OCI-LY7 (cell line): ENCODE measurements around the gene OPTC. TPM values are rescaled to one million over a fixed set of nuclear protein-coding genes. Genes with fewer than 3 reads are reported as not detected.

Experiments used
- BruUV-seq: library from RNA; stranded (reverse); fragments of 400-500 nt; replicated peaks from 2 replicates; lab custom pipeline; 2021; lab: Mats Ljungman, UMichigan
- CTCF ChIA-PET: fragments of 300-600 bp; sonication (Branson Sonifier 250); formaldehyde crosslinking; loops from one replicate; lab custom pipeline; 2022; ENCODE audit warnings: antibody characterized with exemption; ENCODE audit not compliant: unreplicated experiment; lab: Charles Lee
- POLR2A ChIA-PET: fragments of 300-600 bp; sonication (Branson Sonifier 250); formaldehyde crosslinking; loops from one replicate; lab custom pipeline; 2022; ENCODE audit warnings: antibody characterized with exemption; lab: Charles Lee
- DNase-seq: peaks from one replicate; pipeline ENCODE4 v3.0.0-alpha.2; 2015; ENCODE audit warnings: low spot score
- H2AFZ ChIP-seq: fragments of 200-600 bp; sonication (generic), shearing (Covaris generic); 2 replicates; pipeline ENCODE4 v1.6.1; 2014; ENCODE audit warnings: mild to moderate bottlenecking, antibody characterized with exemption, low read length, moderate library complexity
- H3K27ac ChIP-seq: fragments of 200-600 bp; sonication (generic); 2 replicates; pipeline ENCODE4 v1.5.1; 2014; ENCODE audit warnings: mixed run types, low read depth, mild to moderate bottlenecking, moderate library complexity, low read length, inconsistent platforms; ENCODE audit not compliant: poor library complexity, severe bottlenecking
- H3K36me3 ChIP-seq: fragments of 200-600 bp; sonication (generic); 2 replicates; pipeline ENCODE4 v1.6.1; 2014; ENCODE audit warnings: mild to moderate bottlenecking, antibody characterized with exemption, low read length, moderate library complexity, mixed read lengths; ENCODE audit not compliant: insufficient read depth
- H3K4me1 ChIP-seq: fragments of 200-600 bp; sonication (generic); 2 replicates; pipeline ENCODE4 v1.5.1; 2014; ENCODE audit warnings: mild to moderate bottlenecking, low read length; ENCODE audit not compliant: insufficient read depth, poor library complexity, severe bottlenecking
- H3K4me2 ChIP-seq: fragments of 200-600 bp; sonication (generic); 2 replicates; pipeline ENCODE4 v1.6.1; 2014; ENCODE audit warnings: mild to moderate bottlenecking, low read length
- H3K4me3 ChIP-seq: fragments of 200-600 bp; sonication (generic); 2 replicates; pipeline ENCODE4 v1.5.1; 2014; ENCODE audit warnings: mild to moderate bottlenecking, low read depth, low read length; ENCODE audit not compliant: poor library complexity, severe bottlenecking
- H3K79me2 ChIP-seq: fragments of 200-600 bp; sonication (generic); 2 replicates; pipeline ENCODE4 v1.6.1; 2016; ENCODE audit warnings: low read depth, mild to moderate bottlenecking, low read length, moderate library complexity, mixed read lengths; ENCODE audit not compliant: insufficient read depth
- H3K9me2 ChIP-seq: fragments of 200-600 bp; sonication (generic); 2 replicates; pipeline ENCODE4 v1.6.1; 2016; ENCODE audit warnings: mild to moderate bottlenecking, low read length, mixed read lengths; ENCODE audit not compliant: insufficient read depth
- H3K9me3 ChIP-seq: fragments of 200-600 bp; sonication (generic); 2 replicates; pipeline ENCODE4 v1.6.1; 2014; ENCODE audit warnings: mild to moderate bottlenecking, mixed run types, low read length, mixed read lengths
- H4K20me1 ChIP-seq: fragments of 200-600 bp; sonication (generic); 2 replicates; pipeline ENCODE4 v1.6.1; 2014; ENCODE audit warnings: mild to moderate bottlenecking, antibody characterized with exemption, low read length, moderate library complexity, mixed read lengths; ENCODE audit not compliant: insufficient read depth
- EZH2phosphoT487 ChIP-seq: fragments of 200-600 bp; sonication (generic); IDR thresholded peaks from 2 replicates; pipeline ENCODE4 v1.6.1; 2018; ENCODE audit warnings: low read depth, borderline replicate concordance, mild to moderate bottlenecking, mixed run types, antibody characterized with exemption, low read length, moderate library complexity, mixed read lengths
- intact Hi-C: fragments of 100-400 bp; cut with micrococcal nuclease; formaldehyde crosslinking; loops from one replicate; pipeline ENCODE4 v1.10.0; 2022; ENCODE audit not compliant: unreplicated experiment
- total RNA-seq, 2 experiments: library from RNA; depleted of rRNA in 1 of 2; stranded (reverse); fragments of >200 nt in 1 of 2; shearing (Covaris generic) in 1 of 2; gene quantifications; 2 replicates each; pipeline ENCODE4 v1.2.3, GENCODE V29; 2014 to 2022
- TF ChIP-seq, protein P1 (sequence below): fragments of 200-600 bp; sonication (generic); conservative IDR thresholded peaks from 2 replicates; pipeline ENCODE4 v1.5.1; 2014; ENCODE audit warnings: mild to moderate bottlenecking, antibody characterized with exemption, low read length, moderate library complexity, mixed read lengths

OPTC gene
- total RNA-seq, 2 experiments from 2014 or later: not detected

DNA sequence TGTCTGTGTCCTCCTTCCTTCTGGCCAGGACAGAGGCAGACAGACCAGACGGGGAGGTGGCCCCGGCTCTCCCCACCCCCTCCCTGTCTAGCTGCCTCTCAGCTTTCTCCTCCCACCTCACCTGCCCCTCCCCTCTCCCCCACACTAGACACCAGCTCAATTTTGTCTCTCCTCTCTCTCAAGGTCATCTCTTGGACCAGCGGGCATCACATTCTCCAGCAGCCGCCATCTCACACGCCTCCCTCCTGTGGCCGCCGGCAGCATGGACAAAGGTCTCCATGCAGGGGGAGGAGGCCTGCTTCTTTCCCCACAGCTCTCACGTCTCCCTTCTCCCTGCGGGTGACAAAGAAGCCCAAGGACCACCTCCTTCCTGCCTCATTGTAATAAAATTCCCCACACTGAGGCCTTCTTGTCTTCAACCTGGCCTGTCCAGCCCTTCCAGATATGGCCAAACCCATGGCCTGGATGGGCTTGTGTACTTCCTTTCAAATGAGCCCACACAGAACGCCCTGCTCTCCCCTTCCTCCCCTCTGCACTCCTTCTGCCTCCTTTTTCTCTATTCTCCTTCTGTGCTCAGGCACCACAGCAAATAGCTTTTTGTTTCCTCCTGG, 14.6 kb downstream of the OPTC start:
- POLR2A ChIA-PET: no interaction called here
- Histone ChIP-seq H4K20me1 (no peaks in the 10 kb centered on the region), H3K4me3 (no peak overlapping the region), H3K27ac (no peak overlapping the region), H3K79me2 (no peaks in the 10 kb centered on the region), H3K9me3 (no peaks in the 10 kb centered on the region), H3K36me3 (no peaks in the 10 kb centered on the region), H3K4me1 (no peaks in the 10 kb centered on the region), H2AFZ (no peak overlapping the region), H3K4me2 (no peak overlapping the region), H3K9me2 (no peaks in the 10 kb centered on the region)
- CTCF ChIA-PET: no interaction called here
- DNase-seq: no peak
- intact Hi-C loops: loop anchor here (5.0 to 10.0 kb wide), 2 partner anchors 119 to 346 kb away; partner anchors contain the start of gene ATP2B4
- TF ChIP-seq EZH2phosphoT487: no peak
- TF ChIP-seq, protein P1, sequence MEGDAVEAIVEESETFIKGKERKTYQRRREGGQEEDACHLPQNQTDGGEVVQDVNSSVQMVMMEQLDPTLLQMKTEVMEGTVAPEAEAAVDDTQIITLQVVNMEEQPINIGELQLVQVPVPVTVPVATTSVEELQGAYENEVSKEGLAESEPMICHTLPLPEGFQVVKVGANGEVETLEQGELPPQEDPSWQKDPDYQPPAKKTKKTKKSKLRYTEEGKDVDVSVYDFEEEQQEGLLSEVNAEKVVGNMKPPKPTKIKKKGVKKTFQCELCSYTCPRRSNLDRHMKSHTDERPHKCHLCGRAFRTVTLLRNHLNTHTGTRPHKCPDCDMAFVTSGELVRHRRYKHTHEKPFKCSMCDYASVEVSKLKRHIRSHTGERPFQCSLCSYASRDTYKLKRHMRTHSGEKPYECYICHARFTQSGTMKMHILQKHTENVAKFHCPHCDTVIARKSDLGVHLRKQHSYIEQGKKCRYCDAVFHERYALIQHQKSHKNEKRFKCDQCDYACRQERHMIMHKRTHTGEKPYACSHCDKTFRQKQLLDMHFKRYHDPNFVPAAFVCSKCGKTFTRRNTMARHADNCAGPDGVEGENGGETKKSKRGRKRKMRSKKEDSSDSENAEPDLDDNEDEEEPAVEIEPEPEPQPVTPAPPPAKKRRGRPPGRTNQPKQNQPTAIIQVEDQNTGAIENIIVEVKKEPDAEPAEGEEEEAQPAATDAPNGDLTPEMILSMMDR: no peak
- no TSS peak for BruUV-seq

DNA sequence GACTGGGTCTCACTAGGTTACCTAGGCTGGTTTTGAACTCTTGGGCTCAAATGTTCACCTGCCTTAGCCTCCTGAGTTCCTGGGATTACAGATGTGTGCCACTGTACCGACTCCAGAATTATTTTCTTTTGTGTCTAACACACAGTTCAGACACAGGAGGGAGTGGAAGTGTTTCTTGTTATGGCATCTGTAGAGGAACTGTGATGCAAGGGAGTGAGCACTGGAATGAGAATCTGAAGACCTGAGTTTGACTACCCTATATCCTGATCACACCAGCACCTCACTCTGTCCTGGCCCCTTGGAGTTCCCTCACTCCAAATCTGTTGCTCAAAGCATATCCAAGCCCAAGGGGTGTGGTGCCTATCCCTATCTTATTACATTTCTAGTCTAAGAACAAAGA, 15.2 kb downstream of the OPTC start:
- H3K4me1 ChIP-seq: no peaks in the 10 kb centered on the region
- TF ChIP-seq, protein P1: no peak
- no peak for TF ChIP-seq EZH2phosphoT487
- no peak overlapping the region for H3K27ac ChIP-seq
- H2AFZ ChIP-seq: no peak overlapping the region
- H4K20me1 ChIP-seq: no peaks in the 10 kb centered on the region
- no TSS peak for BruUV-seq
- no peak overlapping the region for H3K4me2 ChIP-seq
- CTCF ChIA-PET: no interaction called here
- no peak overlapping the region for H3K4me3 ChIP-seq
- no peak for DNase-seq
- H3K9me2 ChIP-seq: no peaks in the 10 kb centered on the region
- H3K9me3 ChIP-seq: no peaks in the 10 kb centered on the region
- H3K79me2 ChIP-seq: no peaks in the 10 kb centered on the region
- intact Hi-C loops: loop anchor here (5.0 to 10.0 kb wide), 2 partner anchors 118 to 346 kb away; partner anchors contain the start of gene ATP2B4
- POLR2A ChIA-PET: no interaction called here
- H3K36me3 ChIP-seq: no peaks in the 10 kb centered on the region

DNA sequence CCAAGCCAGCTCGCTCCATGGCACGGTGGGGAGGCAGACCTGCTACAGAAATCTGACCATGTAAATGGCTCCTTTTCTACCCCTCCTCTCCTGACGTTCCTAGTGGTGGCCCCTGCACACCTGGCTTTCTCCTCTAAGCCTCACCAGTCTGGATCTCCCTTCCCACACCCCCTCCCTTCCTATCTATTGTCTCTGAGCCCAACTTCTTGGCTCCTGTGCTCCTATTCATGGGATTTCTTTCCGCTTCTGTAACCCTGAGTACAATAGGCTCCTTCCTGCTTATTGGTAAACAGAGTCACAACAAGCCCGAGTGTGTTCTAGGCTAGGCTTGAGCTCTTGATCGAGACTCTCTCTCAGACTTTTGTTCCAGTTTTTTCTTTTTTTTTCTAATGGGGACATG, 17.6 kb downstream of the OPTC start:
- Histone ChIP-seq H3K27ac (no peak overlapping the region), H3K9me3 (no peaks in the 10 kb centered on the region), H3K4me3 (no peak overlapping the region), H3K4me1 (no peaks in the 10 kb centered on the region), H3K4me2 (no peak overlapping the region), H2AFZ (no peak overlapping the region), H3K79me2 (no peaks in the 10 kb centered on the region), H3K36me3 (no peaks in the 10 kb centered on the region), H3K9me2 (no peaks in the 10 kb centered on the region), H4K20me1 (no peaks in the 10 kb centered on the region)
- TF ChIP-seq, protein P1: no peak
- no peak for TF ChIP-seq EZH2phosphoT487
- no TSS peak for BruUV-seq
- CTCF ChIA-PET: no interaction called here
- POLR2A ChIA-PET: no interaction called here
- intact Hi-C loops: no loop called here
- no peak for DNase-seq
